GM18870 (cell line): Measurements from ENCODE around the gene IL17REL.

Experiments used
- ATAC-seq: cut with Tn5 transposase; IDR thresholded peaks from one replicate; pipeline ENCODE4 v1.9.1; 2021; ENCODE audit warnings: moderate library complexity; ENCODE audit not compliant: unreplicated experiment

IL17REL gene

GRCh38 chr22:50008151-50009040 is 4.2 kb downstream of the IL17REL start:
- no peak for ATAC-seq

- ATAC-seq = no peak
Measured at GRCh38 chr22:50007057-50007511, 5.5 kb downstream of the IL17REL start.

GRCh38 chr22:50004918-50005317 is 7.6 kb downstream of the IL17REL start:
- no peak for ATAC-seq

GRCh38 chr22:50002791-50003190 is 9.8 kb downstream of the IL17REL start:
- ATAC-seq = no peak

- ATAC-seq = no peak
Measured at GRCh38 chr22:50001388-50002231, 11.0 kb downstream of the IL17REL start.

GRCh38 chr22:50000587-50001387 is 11.8 kb downstream of the IL17REL start:
- ATAC-seq = no peak

- ATAC-seq = no peak
Measured at GRCh38 chr22:49999946-50000586, 12.5 kb downstream of the IL17REL start.

GRCh38 chr22:49999063-49999945 is 13.3 kb downstream of the IL17REL start:
- ATAC-seq = no peak

- no peak for ATAC-seq
Measured at GRCh38 chr22:49998718-49999062, 13.9 kb downstream of the IL17REL start.

GRCh38 chr22:49997932-49998717 is 14.4 kb downstream of the IL17REL start:
- ATAC-seq = no peak

GRCh38 chr22:49997251-49997599 is 15.3 kb downstream of the IL17REL start:
- ATAC-seq = no peak

GRCh38 chr22:49996518-49997250 is 15.9 kb downstream of the IL17REL start:
- ATAC-seq = no peak

- no peak for ATAC-seq
Measured at GRCh38 chr22:49996119-49996517, 16.4 kb downstream of the IL17REL start.

- no peak for ATAC-seq
Measured at GRCh38 chr22:49995361-49996118, 17.0 kb downstream of the IL17REL start.

- ATAC-seq = no peak
Measured at GRCh38 chr22:49995041-49995360, 17.6 kb downstream of the IL17REL start.

- ATAC-seq = no peak
Measured at GRCh38 chr22:49994361-49995040, 18.1 kb downstream of the IL17REL start.
